NCI-H187 (cell line): Measurements from ENCODE around the gene SLC37A3.
"Not testable (repeated sequence)": the region's sequence is repeated elsewhere in the genome, so short reads cannot be mapped to it uniquely, and the experiment has no call there.

Experiments
- DNase-seq, 2 experiments: peaks; one replicate each; lab custom pipeline; 2025; lab: John Stamatoyannopoulos, UW

SLC37A3 gene

DNA sequence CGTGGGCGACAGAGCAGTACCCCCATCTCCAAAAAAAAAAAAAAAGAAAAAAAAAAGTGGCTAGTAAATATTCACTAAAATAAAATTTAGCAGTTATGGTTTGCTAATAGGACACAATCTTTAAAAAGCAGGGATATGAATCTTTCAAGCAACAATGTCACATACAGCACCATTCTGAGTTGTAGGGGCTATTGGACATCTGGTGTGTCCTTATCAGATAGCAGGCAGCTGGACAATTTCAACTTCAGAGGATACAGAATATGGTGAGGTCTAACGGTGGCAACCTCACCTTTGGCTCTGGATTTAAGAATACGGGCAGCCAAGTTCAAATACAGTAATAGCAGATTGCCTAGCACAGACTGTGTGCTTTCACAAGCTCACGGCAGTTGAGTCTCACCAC lies 51.1 kb downstream of the SLC37A3 start:
- no peak for DNase-seq

DNA sequence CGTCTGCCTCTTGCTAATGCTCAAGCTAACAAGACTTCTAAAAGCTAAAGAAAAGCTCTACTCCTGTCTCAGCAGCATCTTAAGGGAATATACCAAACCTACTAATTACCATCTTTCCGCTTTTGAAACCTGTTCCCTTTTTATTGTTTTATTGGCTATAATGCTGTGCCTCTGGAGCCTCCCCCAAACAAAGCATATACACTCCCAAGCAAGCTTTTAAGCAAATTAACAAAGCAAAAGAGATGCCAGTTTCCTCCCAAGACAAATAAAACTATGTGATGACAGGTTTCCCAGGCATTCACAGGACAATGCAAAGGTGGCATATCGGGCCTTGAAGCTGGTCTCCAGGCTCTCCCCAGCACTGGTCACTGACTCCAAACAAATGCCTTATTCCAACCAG lies 52.9 kb downstream of the SLC37A3 start:
- no peak for DNase-seq

DNA sequence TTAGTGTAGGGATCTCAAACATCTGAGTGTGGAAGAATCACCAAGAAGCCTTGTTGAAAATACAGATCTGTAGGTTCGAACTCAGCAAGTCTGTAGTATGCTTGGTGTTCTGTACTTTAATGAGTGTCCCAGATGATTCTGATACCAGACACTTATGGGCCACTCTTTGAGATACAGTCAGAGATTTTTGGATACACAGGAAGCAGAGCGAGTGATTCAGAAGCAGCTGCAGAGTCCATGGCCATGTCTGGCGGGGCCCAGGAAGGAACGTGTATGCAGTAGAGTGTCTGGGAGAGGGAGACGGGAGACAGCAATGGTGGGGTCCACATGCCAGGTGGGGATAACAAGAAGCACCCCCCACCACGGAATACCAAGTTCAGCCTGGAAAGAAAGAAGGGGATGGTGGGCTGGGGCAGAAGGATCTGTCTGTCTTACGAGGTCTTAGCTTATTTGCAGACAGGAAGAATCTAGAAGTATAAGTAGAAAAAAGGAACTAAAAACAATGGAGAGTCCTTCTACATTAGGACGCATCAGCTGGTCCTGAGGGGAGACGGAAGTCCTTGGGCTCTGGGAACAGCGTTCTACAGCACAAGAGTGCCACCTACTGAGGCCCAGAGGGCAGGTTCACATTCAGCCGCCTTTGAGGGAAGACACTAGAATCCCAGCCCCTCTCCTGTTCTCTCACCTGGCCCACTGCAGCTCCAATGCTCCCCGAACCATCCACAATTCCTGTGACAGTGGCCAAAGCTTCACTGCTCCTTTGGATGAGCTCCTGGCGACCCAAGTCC lies 55.4 kb downstream of the SLC37A3 start:
- DNase-seq, result no peak

DNA sequence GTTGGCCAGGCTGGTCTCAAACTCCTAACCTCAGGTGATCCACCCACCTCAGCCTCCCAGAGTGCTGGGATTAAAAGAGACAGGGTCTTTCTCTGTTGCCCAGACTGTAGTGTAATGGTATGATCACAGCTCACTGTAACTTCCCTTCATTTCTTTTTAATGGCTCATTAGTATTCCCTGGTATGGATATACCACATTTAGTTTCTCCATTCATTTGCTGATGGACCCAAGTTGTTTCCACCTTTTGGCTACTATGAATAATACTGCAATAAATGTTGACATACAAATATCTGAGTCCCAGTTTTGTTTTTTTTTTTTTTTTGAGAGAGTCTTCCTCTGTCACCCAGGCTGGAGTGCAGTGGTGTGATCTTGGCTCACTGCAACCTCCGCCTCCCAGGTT lies 59.4 kb downstream of the SLC37A3 start:
- DNase-seq, result not testable (repeated sequence)

DNA sequence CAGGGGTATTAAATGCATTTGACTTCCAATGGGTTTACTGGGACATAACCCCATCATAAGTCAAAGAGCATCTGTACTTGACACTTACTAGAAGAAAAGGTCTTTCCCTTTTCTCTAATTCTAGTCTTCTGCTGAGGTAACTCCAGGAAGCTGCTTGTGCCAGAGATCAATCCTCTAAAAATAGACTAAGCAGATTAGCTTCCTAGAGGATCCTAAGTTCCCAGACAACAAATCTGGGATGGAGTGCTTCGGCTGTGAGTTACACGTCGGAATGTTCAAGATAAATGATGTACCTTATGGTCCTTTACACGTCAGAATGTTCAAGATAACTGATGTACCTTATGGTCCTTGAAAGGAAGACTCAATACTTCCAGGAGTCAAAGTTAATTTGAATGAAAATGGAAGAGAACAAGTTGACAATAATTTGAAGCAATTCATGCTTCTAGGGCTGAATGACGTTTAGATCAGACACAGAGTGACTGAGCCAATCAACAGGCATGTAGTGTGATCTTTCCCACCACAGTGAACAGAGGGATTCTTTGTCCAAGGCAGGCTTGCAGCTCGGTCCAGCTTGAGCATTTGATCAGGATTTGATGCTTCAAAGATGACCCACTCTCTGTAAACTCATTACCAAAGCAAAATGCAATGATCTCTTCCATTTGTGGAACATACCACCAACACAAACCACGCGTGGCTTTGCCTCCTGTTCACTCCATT lies 63.8 kb downstream of the SLC37A3 start:
- DNase-seq, result no peak

DNA sequence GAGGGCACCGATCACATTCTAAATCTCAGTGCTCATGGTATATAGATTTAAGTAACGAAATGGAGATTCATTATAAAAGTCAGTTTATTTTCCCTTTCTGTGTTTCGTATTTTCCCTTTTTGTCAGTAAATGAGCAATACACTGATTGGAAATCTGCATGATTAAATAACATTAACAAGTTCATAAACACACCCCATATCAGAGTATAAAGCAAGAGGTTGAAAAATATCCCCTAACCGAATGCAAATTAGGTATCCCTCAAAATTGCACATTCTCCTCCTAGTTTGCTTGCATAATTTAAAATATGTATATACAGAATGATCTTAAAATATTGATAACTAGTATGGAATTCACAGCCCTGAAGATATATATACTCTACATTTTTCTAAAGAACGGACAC lies 64.6 kb downstream of the SLC37A3 start:
- no peak for DNase-seq

DNA sequence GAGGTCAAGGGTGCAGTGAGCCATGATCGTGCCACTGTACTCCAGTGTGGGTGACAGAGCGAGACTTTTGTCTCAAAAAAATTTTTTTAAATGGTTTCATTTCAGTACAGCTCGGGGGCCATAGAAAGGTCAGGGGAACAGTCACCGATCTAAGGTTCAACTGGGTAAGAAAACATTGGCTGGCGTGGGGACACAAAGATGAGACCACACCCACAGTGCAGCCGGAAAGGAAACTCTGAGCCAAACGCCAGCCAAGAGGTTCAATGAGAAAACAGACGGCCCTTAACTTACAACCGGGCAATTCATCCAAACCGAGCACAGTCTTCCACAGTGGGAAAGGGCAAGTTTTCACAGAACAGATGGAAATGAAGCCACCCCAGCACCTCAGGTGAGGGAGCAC lies 65.1 kb downstream of the SLC37A3 start:
- no peak for DNase-seq

DNA sequence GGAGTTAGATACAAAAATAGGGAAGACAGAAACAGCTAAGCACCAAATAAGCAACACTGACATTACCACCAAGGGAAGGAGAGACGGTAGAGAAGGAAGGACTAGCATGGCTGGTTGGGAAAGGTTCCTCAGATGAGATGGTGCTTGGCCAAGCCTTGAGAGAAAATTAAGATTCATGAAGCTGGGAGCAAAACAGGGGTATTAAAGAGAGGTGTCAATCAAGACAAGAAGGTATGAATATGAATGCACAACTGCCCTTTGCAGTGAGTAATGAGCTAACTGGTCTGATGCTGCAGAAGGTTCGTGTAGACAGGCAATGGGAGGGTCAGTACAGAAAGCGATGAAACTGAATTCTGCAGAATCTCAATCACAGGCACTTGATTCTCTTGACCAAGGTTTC lies 67.7 kb downstream of the SLC37A3 start:
- DNase-seq, result no peak

DNA sequence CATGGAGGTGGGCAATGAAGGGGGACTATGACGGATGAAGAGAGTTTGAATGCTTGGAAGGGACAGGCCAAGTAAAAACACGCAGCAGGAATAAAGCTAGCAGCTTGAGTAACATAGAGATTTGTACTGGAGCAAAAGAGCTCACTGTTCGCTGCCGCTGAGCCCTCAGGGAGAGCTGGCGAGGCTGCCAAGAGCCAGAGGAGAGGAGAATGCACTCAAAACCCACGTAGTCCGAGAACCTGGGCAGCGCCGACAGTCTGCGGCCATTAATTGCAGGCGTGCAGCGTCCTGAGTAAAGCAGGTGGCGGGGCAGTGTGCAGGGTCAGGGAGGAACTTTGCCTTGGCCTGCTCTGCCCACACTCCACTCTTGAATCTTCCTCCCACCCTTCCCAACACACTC lies 68.2 kb downstream of the SLC37A3 start:
- DNase-seq, result peak; percentile 49 to 77

DNA sequence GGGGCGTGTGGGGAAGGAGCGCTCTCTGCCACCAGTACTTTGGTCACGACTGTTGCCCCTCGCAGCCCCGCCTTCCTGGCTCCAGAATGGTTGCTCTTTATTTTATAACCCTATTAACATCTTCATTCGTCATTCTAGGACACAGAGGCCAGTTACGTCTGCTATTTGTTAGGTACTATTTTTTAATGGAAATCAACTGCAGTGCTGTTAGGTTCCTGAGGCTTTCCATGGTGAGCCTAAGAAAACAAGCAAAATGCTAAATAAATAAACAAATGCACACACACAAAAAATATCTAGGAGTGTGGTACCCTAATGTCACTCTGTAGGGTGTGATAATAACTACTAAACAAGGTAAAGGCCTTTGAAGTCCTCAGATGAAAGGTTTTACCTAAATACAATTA lies 71.1 kb downstream of the SLC37A3 start:
- DNase-seq, result no peak

DNA sequence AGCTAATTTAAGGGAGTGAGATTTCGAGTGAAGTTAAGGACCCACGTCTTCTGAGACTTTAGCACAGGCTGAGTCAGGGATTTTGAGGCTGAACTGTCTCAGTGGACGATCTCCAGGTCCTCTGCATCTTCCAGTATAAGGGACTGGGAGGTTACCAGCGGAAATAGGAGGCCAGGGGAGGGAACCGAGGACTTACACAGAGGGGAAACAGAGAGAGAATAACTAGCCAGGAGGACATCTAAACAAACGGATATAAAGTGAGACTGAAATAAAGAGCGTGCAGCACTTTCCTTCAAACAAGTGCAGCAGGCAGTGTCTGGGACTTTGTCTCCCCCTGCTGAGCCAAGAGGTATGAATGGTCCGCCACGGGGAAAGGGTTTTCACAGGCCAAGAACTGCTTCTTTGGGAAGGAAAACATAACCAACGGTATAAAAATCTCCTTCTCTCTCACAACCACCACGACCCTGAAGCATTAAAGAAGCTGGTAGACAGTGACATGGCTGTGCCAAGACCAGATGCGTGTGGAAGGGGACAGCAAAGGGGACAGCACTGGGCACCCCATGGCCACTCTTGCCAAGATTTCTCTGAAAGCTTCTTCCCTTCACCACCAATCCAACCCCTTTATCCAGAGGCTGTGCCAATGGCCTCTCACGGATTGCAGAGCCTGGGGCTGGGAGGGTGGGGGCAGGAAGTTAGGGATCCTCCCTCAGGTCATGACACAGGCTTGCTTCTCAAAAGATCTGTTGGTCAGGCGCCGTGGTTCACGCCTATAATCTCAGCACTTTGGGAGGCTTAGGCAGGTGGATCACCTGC lies 72.0 kb downstream of the SLC37A3 start:
- DNase-seq, result peak; percentile 14 to 37

DNA sequence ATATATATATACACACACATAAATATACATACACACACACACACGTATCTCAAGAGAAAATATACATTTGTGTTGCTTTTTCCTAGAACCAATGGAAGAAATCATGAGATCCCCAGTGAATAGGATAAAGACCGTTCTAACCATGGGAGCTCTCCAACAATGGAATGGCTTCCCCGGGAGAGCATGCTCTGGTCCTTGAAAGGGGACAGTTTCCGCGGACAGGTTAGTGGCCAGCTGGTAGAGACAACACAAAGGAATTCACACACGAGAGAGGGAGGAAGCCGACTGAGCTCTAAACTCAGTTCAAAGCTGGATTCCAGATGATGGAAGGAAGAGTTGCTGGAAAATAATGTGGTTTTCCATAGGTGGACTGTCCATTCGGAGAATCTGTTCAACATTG lies 72.7 kb downstream of the SLC37A3 start:
- no peak for DNase-seq

DNA sequence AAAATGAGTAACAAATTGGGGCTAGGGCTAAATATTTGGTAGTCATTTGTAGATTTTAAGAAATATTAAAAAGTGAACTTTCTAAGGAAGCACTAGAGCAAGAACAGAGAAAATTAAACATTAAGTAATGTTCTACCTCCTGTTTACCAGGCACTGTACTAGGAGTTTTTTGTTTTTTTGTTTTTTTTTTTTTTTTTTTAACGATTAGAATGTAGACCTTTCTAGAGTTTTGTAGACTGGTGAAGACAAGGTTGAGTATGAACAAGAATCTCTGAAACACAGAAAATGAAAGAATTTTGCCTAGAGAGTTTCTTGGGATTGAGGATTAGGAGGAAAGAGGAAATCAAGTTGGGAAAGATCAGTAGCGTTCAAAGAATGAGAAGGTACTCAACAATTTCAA lies 73.6 kb downstream of the SLC37A3 start:
- no peak for DNase-seq

DNA sequence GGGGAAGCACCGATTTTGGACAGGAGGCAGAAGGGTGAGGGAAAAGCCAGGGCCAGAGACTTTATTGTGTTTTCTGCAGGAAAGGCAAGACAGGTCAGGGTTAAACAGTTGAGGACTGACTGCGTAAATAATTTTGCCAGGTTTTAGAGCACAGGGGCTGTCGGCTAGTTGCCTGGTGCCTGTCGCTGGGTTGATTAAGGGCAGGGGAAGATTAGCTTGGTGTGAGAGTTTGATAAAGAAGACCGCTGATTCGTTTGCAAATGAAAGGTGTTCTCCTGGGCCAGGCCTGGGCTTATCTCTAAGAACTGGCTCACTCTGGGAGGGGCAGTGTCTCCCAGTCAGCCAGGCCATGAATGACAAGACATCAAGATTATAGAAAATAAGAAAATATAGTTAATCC lies 75.6 kb downstream of the SLC37A3 start:
- DNase-seq, result no peak

DNA sequence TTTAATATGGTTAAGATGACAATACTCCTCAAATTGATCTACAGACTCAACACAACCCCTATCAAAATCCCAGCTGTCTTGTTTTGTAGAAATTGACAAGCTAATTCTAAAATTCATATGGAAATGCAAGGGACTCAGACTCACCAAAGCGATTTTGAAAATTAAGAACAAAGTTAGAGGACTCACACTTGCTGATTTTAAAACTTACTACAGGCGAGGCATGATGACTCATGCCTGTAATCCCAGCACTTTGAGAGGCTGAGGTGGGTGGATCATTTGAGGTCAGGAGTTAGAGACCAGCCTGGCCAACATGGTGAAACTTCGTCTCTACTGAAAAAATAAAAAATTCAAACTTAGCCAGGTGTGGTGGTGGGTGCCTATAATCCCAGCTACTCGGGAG lies 78.3 kb downstream of the SLC37A3 start:
- DNase-seq, result not testable (repeated sequence)

DNA sequence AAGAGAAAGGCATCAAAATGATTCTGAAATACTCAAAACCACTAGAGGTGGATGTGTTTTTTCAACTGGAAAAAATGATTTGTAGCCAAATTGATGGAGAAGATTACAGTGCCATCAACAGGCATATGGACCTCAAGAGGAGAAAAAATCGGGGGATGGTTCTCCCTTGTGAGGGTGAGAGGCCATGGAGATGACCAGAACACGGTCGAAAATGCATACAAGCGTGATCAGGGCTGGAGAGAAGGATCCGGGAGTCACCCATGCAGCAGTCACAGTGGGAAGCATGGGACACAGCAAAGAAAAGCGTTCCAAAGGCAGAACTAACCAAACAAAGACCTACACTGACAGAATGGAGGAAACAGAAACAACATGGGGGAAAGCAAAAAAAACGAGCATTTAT lies 80.3 kb downstream of the SLC37A3 start:
- DNase-seq, result no peak

DNA sequence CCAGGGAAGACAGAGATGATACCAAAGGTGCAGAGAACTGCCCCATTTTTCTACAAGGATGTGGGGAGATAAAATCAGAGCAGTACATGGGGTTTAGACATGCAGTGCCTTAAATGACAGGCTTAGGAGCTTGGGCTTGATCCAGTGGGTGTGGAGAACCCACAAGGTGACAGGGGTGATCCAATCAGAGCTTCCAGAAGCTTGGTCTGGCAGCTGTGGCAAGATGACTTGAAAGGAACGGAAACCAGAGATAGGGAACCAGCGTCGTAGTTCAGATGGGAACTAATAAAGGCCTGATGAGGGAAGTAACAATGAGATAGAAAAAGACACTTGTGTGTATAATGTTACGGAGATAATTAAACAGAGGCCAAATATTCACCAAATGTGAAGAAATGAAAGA lies 80.7 kb downstream of the SLC37A3 start:
- DNase-seq, result no peak

DNA sequence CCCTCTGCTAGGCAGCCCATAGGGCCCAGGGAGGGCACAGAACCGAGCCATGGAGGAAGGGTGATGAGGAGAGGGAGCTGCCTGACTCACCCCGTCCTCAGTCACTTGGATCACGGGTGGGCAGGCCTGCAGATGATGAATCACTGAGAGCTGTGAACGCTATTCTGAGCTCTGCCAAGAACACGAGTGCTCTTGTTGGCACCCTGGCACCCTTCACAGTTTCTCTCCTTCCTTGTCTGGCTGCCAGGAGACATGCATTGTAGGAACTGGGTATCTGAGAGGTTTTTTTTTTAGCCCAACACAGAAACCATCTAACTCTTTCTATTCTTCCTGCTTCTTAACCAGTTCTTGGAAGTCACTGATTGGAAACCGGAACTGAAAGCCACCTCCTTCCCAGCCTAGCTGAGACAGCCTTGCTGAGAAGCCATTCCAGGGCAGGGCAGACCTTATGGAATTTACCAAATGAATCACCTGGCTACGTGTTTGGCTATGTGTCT lies 82.1 kb downstream of the SLC37A3 start:
- DNase-seq, result no peak

DNA sequence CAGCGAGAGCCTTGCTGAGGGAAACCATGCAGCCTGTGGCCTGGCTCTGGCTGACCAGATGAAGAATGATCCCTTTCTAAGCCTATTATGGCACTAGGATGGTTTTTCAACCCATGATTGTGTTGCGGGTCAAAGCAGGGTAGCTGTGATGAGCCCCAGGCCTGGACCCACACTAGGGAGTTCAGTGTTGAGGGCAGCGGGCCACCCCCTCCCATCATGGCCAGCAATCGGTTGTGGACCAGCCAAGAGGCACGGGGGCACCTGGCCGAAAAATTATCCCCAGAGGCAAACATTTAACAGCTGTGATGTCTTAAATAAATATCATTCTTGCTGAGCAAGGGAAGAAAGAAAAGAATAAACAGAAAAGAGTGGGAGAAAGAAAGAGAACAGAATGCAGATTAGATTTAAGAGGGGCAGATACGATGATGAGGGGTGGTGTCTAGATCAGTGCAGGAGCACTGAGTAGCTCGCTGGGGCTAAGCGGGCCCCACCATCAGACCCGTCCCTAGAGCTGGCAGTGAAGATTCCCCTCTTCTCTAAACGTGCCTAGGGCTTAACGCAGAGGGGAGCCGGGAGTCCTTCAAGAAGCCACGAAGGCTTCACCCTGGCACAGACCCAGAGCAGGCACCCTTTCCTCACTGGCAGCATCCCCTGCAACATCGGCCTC lies 82.7 kb downstream of the SLC37A3 start:
- no peak for DNase-seq

DNA sequence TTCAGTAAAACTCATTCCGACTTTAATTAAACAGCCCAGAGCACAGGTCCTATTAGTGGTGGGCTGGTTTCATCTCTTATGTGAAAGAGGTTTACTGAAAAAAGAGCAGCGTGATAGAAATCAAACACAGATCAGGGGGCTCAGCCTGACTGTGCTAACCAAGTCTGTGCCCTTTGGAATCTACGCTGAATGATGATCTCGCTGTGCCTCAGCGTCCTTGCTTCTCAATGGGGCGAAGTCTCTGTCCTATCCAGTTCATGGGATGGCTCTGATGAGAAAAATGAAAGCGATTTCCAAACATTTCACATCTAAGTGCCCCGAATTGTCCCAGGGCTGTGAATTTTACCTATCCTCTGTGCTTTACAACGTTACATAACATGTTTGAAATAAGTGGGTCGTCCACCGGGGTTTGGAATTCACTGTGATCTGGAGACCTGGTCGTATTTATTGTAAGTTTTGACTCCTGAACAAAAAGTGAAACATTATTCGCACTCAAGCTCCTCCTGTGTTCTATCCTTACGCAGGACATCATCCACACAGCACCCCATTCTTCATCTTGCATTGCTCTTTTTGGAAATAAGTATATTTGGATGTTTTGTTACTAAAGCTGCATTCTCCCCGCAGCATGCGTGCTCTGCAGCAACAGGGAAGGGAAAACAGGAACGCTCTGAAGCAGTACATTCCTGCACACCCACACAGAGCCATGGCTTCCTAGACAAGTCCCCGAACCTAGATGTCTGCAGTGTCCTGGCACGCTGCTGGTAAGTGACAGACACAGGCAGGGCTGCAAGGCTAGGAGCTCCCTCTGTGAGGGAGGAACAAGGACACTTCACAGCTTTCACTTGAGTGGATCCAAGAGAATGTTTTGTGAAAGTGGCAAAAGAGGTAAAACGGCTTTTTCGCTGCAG lies 83.5 kb downstream of the SLC37A3 start:
- DNase-seq, result no peak
